NK-92 treated with Interleukin-12 subunit alpha and Interleukin-12 subunit beta, amount 100 ng/mL, for 24 hours (cell line): Measurements from ENCODE around the gene ADSL.
A peak's percentile ranks its signal among the peaks of the same experiment; 100 is the strongest.
"Not testable (repeated sequence)": the region's sequence is repeated elsewhere in the genome, so short reads cannot be mapped to it uniquely, and the experiment has no call there.

Source experiments
- DNase-seq: peaks from one replicate; lab custom pipeline; 2025; lab: John Stamatoyannopoulos, UW

Gene ADSL

DNA sequence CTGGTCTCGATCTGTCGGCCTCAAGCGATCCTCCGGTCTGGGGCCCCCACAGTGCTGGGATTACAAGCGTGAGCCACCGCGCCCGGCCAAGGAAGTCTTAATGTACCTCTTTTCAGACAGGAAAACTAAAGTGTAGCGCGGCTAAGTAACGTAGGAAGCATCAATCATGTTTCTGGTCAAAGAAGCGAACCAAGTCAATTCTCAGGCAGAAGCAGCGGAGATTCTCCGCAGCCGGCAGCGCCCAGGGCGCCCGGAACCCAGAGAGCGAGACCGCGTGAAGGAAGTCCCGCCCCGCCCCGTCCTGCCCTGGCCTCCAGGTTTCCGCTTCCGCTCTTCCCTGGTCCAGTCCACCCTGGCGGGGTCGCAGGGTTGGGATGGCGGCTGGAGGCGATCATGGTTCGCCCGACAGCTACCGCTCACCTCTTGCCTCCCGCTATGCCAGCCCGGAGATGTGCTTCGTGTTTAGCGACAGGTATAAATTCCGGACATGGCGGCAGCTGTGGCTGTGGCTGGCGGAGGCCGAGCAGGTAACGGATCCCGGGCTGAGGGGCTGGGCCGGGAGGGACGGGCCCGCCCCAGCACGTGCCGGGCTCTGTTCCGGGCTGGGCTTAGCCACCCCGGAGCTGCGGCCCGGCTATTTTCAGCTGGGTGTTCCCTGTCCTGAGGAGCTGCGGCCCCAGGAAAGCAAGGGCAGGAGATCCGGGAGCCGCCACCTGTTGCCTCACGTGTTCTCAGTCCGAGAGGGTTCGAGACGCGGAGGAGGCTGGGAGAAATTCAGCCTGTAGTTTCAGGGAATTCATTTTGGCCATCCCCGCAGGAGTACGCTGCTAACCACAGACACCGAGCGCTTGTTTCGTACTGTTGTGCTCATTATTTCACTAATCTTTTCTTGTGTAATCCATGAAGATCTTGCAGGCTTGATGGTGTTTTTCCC is at the start of gene ADSL:
Gene ADSL (plus strand): TSS at position 316 of the 934 bp plus-strand sequence. CDS start 59 bp downstream, at position 375.
- DNase-seq, result peak; percentile 66

DNA sequence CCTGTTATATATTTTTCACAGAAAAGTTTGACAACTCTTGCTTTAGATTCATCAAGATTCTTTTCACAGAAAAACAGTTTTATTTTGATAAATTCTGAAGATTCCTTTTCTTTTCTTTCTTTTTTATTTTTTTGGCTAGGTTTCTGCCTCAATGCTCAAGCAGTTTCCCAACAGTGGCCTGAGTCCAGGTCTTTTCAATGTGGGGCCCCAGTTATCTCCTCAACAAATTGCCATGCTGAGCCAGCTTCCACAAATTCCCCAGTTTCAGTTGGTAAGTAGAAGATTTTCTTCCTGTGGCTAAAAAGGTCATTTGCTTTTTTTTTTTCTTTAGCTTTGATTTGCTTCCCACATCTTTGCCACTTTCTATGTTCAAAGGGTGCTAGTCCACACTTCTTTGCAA is 46.0 kb upstream of the ADSL start:
- no peak for DNase-seq

DNA sequence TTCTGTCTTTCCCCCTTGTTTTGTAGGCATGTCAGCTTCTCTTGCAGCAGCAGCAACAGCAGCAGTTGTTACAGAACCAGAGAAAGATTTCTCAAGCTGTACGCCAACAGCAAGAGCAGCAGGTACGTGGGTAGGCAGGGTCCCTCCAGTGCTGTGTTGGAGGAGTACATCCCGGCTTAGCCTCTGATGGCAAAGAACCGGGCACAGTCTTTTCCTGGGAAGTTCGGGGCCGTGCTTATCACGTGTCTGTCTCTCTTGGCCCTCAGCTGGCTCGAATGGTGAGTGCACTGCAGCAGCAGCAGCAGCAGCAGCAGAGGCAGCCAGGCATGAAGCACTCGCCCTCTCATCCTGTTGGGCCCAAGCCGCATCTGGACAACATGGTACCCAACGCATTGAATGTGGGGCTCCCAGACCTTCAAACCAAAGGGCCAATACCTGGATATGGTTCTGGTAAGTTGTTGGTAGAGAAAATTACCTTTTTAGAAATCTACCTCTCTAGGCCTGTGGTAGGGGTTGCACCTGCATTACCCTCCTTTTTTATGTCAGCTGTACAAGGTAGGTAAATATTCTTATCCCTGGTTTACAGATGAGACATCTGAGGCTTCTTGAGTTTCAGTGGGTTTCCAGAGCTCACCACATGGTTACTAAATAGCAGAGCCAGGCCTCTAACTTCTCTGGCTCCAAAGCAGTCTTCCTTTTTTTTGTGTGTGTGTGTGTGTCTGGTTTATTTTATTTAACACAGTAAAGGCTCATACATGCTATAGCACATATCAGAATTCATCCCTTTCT is 45.2 kb upstream of the ADSL start:
- no peak for DNase-seq

DNA sequence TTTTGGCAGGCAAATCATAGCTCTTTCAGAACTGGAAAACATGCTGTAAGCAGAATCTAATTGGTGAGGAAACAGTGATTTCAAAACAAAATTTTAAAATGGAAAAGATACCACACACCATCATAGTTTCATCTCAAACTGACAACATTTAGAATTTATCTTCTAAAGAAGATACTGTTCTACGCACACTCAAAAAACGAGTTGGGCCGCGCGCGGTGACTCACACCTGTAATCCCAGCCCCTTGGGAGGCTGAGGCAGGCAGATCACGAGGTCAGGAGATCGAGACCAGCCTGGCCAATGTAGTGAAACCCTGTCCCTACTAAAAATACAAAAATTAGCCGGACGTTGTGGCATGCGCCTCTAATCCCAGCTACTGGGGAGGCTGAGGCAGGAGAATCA is 44.2 kb upstream of the ADSL start:
- DNase-seq, result no peak

DNA sequence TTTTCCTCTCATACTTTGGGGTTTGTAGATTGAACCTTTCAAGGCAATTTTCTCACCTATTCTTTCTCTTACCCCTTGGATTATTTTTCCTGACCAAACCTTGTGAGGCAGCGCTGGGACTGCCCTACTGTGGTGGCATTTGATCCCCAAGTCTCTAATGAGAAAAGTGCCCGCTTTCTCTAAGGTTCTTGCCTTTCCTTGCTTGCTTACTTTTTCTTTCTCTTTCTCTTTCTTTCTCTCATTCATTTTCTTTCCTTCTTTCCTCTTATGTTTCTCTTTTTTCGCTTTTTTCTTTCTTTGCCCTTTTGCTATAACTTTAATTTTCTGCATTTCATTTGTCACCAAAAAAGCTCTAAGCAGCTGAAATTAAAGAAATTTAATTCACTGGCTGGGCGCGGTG is 40.7 kb upstream of the ADSL start:
- no peak for DNase-seq

GRCh38 chr22:40308999-40309573 is 37.2 kb upstream of the ADSL start:
- DNase-seq, result no peak

DNA sequence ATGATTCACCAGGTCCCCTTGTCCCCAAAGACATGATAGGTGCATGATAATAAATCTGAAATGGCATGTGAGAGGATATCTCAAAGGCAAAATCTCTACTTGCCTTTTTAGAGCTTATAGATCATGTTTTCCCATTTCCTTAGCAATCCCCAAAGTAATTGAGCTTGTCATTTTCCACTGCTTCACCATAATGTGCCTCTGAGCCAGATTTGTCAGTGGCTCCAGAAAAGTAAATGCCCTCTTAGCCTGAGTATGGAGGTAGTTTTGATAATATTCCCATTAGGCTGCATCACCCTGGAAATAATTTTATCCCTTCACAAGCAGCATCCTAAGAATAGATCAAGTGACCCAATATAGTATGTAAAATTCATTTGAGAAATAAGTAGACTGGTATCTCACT is 36.7 kb upstream of the ADSL start:
- no peak for DNase-seq

GRCh38 chr22:40310081-40310767 is 36.1 kb upstream of the ADSL start:
- DNase-seq, result no peak

DNA sequence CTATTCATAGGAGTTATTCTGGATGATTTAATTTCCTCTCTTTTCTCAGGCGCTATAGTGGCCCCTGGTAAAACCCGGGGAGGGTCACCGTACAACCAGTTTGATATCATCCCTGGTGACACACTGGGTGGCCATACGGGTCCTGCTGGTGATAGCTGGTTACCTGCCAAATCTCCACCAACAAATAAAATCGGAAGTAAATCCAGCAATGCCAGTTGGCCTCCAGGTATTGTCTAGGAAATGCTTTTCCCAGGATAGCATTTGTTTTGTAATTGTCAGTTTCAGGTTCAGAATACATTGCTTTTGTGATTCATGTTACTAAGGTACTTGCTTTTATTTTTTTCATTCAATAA is 35.6 kb upstream of the ADSL start:
- no peak for DNase-seq

- not testable (repeated sequence) for DNase-seq
Measured at GRCh38 chr22:40311646-40312045, 34.7 kb upstream of the ADSL start.

DNA sequence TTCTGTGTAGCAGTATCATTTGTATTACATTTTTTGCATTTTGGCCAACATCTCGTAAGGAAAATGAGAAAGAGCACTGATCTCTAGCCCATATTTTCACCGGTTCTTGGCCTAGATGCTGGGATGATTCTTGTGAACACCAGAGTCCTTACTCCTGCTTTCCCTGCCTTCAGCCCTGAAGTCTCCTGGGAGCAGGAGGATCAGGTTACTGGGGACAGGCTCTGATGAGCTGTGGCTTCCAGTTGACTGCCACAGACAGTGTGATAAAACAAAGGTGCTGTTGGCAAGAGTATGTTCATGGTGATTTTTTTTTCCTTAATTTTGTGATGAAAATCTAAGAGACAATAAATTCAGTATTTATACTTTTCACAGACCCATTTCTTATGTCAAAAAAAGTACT is 34.2 kb upstream of the ADSL start:
- DNase-seq, result no peak

DNA sequence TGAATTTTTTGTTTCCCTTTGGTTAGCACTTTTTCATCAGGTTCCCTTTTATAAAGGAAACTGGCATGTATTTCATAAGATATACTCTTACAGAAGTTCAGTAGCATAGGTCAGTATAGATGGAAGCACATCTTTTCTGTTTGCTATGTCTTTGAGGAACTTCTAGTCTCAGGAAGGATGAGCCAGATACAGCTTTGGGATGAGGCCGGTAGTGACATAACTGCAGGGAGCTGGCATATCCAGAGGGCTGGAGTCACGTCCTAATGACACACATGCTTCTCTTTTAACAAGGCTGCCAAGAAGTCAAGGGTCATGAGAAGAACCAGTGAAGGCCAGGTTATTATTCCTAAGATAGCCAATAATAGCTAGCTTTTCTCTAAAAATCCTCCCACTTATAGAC is 33.3 kb upstream of the ADSL start:
- DNase-seq, result no peak

DNA sequence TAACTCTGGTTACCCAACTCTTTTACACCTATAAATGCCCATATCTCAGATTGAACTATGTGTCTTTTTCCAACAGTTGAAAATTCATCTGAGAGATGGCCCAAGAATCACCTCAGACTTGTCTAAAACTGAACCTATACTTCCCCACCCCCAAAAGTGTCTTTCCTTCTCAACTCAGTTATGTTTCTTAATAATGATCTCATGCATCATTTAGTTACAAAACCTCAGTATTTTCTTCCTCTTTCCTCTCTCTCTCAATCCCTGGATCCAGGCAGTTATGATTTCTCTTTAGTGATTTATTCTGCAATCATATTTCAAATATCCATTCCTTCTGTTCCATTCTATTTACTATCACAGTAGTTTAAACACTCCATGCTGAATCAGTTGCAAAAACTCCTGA is 32.3 kb upstream of the ADSL start:
- DNase-seq, result no peak

DNA sequence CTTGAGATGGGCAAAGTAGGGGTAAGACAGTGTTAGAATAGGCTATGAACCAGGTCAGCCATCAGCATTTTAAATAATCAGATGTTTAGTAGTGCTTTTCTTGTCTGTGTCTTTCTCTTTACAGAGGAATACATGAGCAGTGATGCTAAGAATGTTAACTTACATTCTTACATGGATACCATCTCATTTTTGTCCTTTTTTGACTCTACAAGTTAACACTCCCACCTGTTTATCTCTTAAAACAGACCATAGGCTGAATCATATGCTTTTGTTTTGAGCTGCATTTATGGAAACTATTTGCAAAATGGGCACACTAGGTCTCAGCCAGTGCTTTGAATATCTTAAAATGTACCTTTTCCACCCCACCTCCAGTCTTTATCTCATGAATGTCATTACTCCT is 25.6 kb upstream of the ADSL start:
- no peak for DNase-seq

- DNase-seq, result no peak
Measured at GRCh38 chr22:40322021-40322420, 24.3 kb upstream of the ADSL start.

DNA sequence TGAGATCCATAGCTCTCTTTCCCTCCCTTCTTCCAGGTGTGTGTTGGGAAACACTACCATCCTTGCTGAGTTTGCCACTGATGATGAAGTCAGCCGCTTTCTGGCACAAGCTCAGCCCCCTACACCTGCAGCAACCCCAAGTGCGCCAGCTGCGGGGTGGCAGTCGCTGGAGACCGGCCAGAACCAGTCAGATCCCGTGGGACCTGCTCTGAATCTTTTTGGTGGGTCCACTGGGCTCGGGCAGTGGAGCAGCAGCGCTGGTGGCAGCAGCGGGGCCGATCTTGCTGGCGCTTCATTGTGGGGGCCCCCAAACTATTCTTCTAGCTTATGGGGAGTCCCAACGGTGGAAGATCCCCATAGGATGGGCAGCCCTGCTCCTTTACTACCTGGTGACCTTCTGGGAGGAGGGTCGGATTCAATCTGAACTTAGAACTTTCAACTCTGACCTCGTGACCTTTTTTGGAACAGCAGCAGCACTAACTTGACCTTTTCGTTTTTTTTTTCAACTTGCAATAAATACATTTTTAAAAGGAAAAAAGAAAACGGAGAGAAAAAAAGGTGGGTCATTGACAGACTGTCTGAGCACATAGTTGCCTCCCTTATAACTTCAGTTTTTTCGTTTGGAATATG is 23.4 kb upstream of the ADSL start:
- DNase-seq, result no peak

- no peak for DNase-seq
Measured at GRCh38 chr22:40323681-40324171, 22.6 kb upstream of the ADSL start.

GRCh38 chr22:40324468-40325305 is 21.6 kb upstream of the ADSL start:
- no peak for DNase-seq

GRCh38 chr22:40325315-40325714 is 21.0 kb upstream of the ADSL start:
- no peak for DNase-seq

DNA sequence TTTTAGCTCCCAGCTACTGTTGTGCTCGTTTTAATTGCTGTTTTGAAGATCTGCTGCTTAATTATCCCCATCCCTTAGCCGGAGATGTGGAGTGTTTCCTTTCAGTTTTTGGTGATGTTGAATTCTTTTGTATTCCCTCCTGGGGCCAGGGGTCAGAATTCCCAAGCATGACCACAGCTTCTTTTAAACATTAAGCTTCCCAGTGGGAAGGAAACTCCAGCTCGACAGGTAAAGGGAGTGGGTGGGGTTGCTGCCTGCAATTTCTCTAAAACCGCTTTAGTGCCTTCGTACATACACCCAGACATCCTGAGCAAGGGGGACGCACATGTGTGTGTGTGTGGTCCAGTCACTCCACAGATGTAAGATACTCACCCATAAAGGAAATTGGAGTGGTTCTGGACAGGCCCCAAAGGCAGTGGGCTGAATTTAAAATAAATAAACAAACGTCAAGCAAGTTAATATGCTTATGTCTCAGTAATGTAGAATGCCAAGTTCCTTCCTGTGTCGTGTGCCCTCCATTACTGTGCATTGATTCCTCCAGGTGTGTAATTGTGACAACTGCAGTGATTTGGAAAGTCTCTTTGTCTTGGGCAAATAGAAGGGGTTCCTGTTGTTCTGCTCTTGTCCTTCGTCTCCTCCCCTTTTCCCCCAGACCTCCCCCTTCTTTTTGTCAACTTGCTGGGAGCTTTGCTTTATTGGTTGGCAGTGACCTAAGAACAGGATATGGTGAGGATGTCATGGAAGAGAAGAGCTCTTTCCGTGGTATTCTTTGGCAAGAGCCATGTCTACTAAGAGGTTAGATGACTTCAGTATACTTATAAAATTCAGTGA is 19.2 kb upstream of the ADSL start:
- DNase-seq, result no peak
